GM23248 (cell line): ENCODE data around the gene CNDP1.

Experiments used
- EZH2 ChIP-seq: fragments of 200-600 bp; sonication (generic); IDR thresholded peaks from 2 replicates; pipeline ENCODE4 v1.6.1; 2018; ENCODE audit warnings: antibody characterized with exemption, mild to moderate bottlenecking; ENCODE audit not compliant: insufficient read depth, poor library complexity, severe bottlenecking
- EZH2phosphoT487 ChIP-seq: fragments of 200-600 bp; sonication (generic); IDR thresholded peaks from 2 replicates; pipeline ENCODE4 v1.6.1; 2018; ENCODE audit warnings: antibody characterized with exemption, moderate library complexity, mild to moderate bottlenecking, low read depth; ENCODE audit not compliant: insufficient read depth

DNA sequence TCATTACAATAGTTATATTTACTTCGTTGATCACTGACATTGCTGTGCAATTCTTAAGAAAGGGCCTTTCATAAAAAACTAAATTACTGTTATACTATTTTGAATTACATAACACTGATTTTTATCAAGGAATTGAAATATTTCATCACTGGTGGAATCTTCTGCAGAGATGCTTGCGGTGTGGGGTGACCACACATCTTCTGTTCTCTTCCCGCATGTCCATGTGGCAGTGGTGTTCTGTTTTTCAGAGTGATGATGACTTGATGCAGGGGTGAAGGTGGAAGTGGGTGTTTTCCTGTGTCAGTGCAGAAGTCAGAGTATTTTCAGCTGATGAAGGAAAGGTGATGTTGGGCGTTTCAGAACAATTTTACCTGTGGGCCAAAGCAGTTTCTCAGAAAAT is 31.2 kb upstream of the CNDP1 start:
- TF ChIP-seq EZH2, result no peak
- no peak for TF ChIP-seq EZH2phosphoT487
